SKM-1 treated with dmso at 0.1 percent for 144 hours (cell line): ENCODE measurements around the gene IMMT.

Experiments
- DNase-seq: peaks from one replicate; lab custom pipeline; 2025; ENCODE audit not compliant: unreplicated experiment; lab: John Stamatoyannopoulos, UW

The IMMT gene

DNA sequence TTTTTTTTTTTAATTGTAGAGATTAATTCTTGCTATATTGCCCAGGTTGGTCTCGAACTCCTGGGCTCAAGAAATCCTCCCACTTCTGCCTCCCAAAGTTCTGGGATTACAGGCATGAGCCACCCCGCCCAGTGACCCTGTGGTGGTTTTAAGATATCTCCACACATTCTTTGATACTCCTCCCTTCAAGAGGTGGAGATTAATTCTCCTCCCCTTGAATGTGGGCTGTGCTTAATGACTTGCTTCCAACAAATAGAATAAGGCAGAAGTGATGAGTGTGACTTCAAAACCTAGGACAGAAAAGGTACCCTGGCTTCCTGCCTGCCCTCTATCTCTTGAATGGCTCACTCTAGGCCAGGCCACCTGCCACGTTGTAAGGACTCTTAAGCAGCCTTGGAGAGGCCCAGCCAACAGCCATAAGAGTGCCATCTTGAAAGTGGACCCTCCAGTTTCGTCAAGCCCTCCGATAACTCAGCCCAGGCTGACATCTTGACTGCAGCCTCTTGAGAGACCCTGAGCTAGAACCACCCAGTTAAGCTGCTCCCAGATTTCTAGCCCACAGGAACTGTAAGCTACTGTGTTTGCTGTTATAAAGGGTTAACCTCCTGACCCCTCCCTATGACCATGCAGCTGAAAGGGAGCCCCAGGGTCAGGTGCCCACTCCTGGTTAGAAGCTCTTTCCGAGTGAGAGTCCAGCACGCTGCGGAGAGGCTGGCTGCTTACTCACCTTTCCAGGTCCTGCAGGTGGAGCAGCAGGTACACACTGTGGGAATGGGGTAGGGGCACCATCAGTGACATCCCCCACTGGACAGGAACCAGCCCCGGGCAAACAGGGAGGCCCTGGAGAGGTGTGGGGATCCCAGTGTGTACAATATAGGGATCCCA, 31.6 kb upstream of the IMMT start:
- no peak for DNase-seq

DNA sequence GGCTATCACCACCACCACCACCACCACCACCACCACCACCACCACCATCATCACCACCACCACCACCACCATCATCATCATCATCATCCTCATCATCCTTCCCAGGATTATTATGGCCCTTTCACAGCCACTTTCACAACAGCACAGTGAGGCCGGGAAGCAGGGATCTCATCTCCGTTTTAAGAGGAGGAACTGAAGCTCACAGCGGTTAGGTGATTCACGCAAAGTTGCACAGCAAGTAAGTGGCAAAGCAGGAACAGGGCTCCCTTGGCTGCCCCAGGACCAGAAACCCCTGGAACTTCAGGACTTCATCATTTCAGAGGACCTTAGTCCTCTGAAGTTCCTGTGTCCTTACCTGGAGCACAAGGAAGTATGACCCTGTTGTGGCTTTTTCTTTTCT, 30.8 kb upstream of the IMMT start:
- no peak for DNase-seq

DNA sequence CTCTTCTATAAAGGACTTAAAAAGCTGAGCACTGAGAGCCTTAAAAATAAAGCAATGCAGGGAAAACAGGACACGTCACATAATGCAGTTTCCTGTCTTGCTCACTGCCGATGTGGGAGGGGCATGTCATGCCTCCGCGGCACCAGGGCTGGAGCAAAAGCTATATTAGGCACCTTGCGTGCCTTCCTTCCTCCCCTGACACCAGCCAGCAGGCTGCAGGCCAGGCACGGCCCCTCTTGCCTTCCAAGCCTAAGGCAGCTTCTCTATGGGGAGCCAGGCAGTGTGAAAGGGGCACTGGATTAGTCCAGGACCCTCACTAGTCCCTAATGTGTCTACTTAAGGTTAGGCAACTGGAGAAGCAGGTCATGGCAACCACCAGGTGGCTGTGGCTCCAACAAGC, 30.3 kb upstream of the IMMT start:
- DNase-seq, result no peak

DNA sequence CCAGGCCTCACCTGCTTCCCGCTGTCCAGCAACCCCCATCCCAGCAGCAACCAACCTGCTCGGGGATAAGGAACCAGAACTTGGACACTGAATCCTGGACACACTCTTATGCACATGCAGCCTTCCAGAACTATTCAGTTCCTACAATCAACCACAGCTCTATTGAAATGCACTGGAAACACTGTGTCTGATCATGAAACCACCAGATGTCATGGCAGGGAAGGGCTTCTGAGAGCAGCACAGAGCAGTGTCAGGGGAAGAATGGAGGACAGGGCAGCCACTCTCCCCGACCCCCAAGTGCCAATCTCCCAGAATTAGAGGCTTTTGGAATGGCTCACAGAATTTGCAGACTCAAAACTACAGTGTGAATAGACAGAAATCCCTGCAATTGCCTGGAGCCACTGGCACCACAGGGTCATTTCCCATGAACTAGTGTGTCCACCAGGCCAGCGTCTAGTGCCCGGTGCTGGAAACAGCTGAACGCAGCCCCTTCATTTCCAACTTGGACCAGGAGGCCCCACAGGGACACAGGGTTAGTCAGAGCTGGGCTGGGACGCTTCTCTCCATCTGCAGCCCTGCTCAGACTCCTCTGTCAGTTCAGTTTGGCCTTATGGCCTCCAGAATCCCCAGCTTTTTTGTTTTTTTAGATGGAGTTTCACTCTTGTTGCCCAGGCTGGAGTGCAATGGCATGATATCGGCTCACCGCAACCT, 29.5 kb upstream of the IMMT start:
- no peak for DNase-seq

DNA sequence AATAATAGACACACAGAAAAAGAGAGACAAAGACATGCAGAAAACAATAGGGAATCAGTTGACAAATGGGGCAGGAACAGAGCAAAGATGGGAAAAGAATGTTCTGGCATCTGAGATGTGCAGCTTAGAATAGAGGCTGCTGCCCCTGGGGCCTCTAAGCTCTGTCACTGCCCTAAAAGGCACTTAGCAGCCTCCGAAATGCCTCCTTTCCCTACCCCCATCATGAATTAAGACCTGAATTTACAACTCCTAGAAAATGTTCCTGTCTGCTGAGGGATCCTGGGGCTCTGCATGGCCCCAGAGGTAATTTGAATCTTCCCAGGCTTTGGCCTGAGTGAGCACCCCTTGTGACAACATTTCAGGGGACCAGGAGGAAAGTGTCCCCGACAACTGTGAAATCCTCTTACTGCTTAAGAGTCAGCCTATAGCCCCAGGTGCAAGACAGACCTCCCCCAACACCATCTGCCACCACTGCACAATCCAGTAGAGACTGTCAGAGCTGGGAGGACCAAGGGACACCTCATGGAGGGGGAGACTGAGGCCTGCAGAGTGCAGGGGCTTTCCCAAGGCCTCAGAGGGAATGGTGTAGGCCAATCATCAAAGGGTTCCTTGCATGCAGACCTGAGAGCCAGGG, 28.8 kb upstream of the IMMT start:
- no peak for DNase-seq

DNA sequence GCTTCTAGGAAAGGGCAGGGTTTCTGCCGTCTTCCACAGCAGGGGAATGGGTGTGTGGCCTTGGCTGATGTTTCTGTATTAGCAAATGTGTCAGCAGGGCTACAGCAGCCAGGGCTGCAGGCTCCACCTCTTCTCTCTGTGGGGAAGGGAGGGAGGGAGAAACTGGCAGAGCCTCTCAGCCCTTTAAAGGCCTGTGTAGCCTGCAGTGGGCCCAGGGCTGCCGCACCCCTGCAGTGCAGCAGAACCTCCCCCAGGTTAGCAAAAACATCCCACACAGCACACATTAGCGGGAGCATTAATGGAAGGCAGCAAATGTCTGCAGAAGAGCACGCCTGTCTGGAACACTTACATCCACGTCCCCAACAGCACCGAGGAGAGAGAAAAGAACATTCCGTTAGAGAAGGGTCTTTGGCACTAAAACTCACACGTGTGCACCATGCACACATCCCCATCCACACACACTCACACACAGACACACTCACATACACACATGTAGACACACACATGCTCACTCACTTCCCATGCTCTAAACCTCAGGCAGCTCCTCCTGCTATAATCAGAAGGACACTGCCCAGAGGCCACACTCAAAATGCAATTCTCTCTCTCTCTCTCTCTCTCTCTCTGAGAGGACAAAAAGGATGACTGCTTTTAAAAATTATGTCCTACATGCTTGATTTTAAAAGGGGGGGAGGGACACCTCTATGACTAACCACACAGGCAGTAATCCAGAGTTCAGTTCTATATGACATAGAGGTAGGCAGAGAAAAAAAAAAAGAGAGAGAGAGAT, 28.1 kb upstream of the IMMT start:
- no peak for DNase-seq

DNA sequence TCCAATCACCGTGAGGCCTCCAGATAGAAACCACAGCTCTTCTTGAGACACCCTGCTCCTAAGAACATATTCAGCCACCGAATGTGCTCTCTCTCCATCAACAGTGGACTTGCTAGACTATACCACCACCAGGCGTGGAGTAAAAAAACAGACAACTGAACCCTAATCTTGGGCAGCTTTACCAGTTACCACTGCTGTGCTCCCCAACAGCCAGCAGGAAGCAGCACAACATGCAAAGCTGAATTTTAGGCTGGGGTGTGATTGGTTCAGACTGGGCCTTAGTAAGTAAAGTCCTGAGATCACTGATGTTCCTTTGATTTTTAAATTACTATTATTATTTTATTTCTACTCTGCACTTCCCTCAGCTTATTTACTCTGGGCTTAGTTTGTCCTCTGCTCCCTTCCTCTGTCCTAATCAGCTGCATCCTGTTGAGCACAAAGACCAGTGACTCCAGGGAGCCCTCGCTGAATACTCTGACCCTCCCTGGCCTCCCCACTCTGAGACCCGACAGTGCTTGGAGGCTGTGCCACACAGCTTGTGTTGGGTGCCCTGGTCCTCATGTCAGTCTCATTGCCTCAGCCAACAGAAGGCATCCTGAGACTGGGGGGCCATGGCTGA, 25.9 kb upstream of the IMMT start:
- peak; percentile 84 for DNase-seq

DNA sequence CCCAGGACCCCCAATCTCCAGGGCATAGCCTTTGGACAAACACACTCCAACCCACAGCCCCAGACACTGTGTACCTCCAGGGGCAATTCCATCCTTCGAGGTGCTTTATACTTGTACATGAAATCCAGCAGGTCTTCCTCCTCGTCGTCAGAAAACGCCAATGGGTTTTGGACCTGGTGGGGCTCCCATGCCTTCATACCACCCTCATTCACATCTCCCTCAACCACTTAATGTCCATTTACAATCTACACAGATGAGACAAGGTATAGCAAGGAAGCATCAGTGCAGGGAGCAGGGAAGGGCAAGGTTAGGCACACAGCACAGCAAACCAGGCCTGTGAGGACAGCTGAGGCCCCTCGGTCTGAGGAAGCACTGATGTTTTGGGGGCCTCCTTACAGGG, 24.6 kb upstream of the IMMT start:
- no peak for DNase-seq

DNA sequence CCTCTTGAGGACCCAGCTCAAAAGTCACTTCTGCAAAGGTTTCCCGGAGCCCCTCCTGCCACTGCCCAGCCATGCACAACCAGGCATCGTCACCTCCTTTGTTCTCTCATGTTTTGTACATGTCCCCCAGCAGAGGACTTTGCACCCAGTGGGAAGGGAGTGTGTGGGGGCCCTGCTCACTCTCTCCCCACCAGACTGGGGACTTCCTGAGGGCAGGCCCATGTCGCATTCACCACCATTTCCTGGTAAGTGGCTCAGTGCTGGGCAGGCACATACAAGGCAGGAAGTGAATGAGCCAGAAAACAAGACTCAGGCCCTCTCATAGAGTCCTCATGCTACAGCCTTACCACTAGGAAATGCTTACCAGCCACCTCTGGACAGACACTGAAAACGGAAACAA, 22.9 kb upstream of the IMMT start:
- no peak for DNase-seq

DNA sequence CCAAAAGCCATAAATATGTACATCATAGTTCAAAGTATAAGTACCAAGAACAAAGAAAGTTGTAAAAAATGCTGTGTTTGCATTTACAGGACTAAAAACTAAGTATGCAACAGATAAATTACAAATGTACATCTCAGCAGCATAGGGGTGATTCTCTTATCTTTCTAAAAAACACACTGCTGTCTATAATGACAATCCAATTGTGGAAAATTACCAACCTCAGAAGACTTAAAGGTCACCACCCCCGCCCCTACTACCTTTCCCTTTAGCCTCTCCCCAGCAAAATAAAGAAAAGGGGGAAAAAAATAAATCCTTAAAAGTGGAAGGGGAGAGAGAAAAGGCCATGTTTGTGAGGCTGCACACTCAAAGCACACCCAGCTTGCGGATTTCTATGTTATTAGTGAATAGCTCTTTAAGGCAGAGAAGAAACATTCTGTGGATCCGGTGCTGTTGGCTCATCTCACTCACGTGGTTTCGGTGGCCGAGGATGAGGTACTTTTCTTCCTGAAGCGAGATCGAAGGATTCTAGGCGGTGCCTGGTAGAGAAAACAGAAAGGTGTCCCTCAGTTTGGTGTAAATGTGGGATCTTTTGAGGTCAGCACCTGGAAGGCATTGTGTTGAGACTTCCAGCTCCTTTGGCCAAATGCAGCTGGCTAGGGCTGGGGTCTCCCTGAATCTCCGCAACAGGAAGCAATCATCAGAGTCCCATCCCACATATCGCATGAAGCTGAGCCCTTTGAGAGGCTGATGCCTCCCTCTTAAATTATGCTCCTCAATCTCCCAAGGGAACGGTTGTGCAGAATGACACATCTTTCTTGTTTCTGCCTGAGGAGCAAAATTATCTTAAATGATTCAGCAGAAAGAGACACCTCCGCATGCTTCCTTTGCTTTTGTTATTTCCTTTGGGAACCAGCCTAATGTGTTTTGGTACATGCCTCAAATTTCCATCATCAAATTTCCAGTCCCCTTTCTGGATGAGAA, 21.6 kb upstream of the IMMT start:
- DNase-seq, result no peak

DNA sequence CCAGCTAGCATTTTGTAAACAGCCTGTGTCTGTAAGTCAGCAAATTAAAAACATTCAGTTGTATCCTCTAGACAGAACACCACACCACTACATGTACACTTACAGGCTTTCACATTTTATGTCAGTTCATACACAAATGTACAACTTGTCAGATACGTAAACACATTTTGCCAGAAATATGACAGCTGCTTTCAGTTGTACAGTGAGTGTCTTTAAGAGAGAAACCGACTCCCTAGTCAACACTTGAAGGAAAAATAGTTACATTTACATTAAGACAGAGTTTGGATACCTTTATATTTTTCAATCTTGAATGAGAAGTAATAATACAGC, 19.2 kb upstream of the IMMT start:
- DNase-seq, result no peak

DNA sequence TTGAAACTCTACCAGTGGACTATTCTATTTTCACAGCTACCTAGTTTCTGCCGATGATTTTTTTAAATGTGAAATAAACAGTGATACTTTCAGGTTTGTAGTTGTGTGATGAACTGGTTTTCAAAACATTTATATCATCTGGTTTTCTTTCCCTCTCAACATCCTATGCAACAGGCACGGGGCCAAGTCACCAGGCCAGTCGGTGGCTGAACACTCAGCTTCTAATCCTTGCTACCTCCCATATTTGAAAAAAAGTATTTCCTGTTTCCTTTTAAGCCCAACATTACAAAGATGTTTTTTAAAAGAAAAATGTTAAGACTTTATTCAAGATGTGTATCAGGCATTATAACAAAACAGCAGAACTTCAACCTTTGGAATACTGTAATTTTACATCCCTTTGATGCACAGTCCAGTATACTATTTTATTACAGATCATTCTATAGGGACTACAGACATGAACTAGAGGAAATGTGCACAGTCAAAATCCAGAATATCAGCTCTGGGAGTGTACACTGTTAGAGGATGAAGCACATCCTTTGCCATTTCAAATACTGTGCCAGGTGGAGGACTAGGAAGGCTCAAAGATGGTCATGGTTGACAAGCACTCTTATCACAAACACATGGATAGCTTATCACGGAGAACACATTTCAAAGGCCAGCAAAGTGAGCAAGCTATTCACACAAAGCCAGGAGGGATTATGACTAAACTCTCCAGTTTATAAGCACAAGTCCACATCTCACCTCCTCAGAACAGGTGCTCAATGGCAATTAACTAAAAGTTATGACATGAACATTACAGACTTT, 18.6 kb upstream of the IMMT start:
- DNase-seq, result no peak

DNA sequence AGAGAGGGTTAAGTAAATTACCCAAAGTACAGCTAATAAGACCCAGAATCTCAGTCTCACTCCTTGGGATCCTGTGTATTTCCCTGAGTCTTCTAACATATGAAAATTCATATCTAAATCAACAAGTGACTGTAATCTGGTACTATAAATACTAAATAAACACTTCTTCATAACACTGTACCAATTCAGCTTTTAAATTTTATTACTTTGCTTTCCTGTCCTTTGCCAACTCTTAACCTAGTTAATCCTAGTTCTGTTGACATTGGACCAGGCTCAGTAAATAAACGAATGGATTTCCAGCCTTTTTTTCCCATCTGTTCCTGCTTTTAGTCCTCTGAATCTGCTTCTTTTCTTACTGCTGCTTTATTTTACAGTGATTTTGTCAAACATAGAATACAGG, 17.8 kb upstream of the IMMT start:
- DNase-seq, result no peak

DNA sequence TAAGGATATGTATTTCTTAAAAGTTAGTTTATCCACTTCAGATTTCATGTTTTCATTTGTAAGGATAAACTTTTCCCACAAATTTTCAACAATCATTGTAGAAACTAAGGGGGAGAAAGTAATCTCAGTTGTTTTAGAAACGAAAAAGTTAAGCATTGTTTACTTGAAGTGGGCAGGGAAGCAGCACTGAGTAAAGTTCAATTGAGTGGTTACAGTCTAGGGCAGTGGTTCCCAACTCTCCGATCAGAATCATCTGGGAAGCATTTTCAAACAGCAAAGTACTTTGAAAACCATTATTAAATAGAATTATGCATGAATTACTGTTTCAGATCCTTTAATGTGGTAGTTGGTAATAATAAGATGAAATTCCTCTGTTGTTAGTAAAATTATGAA, 16.5 kb upstream of the IMMT start:
- DNase-seq, result no peak

DNA sequence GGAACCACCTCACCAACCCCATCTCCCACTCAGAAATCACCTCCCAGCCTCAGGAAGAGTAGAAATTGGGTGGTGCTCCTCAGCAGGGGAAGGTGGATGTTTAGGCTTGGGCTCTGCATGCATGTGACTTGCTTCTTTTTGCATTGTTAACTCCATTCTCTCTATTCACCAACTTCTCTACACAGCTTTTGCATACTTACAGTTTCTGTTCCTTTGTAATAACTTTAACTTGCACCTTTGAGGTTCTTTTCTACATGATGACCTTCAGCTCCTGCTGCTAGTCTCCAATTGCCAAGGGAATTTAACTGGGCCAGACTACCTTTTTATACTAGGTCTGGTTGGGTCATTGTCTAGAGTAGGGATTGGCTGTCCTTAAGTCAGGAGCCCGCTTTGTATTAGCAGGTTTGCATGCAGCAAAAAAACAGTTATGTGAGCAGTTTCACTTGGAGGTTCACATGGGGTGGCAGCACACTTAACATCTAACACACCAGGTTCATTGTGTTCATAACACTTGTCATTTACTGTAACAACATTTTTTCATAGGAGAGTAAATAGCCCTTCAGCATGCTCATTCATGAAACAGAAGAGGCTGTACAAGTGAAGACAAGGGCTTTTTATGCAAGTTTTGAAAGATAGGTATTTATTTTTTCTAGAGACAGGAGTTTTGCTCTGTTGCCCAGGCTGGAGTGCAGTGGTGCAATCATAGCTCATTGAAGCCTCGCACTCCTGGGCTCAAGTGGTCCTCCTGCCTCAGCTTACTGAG, 16.0 kb upstream of the IMMT start:
- DNase-seq, result no peak

DNA sequence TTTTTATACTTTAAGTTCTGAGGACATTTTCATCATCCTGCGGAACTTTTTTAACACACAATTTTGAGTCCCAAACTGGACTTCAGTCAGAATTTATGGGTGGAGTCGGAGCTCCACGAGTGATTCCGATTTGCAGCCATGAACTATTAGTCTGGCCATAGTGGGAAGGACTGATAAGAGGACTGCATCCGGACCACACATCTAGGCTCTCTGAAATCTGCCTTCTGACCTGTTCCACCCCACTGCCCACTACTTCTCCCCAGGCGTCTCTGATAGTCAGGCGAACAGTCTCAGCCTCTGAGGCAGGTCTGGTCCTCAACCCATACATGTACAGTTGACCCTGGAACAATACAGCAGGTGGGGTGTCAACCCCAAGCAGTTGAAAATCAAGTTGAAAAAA, 9.2 kb upstream of the IMMT start:
- DNase-seq, result no peak

DNA sequence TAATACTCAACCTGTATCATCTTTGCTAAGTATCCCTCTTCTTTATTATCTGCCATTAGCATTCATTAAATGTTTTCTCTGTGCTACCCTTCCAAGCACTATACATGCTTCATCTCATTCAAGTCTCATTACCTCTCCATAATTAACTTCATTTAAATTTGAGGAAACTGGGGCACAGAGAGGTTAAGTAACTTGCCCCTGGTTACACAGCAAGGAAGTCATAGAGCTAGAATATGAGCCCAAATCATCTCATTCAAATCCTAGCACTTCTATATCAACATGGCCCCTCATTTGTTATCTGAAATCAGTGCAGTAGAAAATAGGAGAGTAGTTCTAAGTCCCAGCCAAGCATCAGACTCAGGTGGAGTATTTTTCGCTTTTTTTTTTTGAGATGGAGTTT, 8.4 kb upstream of the IMMT start:
- DNase-seq, result no peak

DNA sequence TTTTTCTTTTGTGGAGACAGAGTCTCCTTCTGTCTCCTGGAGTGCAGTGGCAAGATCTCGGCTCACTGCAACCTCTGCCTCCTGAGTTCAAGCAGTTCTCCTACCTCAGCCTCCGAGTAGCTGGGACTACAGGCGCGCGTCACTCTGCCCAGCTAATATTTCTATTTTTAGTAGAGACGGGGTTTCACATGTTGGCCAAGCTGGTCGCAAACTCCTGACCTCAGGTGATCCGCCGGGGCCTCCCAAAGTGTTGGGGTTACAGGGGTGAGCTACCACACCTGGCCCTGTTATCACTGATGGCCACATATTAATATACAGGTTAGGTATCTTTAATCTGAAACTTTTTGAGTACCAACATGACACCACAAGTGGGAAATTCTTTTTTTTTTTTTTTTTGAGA, 7.4 kb upstream of the IMMT start:
- DNase-seq, result no peak
